Astrocyte (in vitro differentiated cells and primary cell): ENCODE measurements around the gene SHISA2. TPM values are rescaled to one million over a fixed set of nuclear protein-coding genes. Genes with fewer than 3 reads are reported as not detected.

Experiments
- DNase-seq: peaks from one replicate; pipeline ENCODE4 v3.0.0-alpha.2; 2010; ENCODE audit warnings: low read depth
- FAIRE-seq: peaks from 2 replicates; lab custom pipeline; 2011; peaks lifted over from hg19 to GRCh38; lab: Jason Lieb, UNC
- H2AFZ ChIP-seq: 2 replicates; pipeline ENCODE4 v1.6.0; 2012; ENCODE audit warnings: low read depth, low read length, inconsistent platforms
- H3K27ac ChIP-seq: 2 replicates; pipeline ENCODE4 v1.5.1; 2011; ENCODE audit warnings: low read depth, low read length, inconsistent platforms
- H3K27me3 ChIP-seq: 2 replicates; pipeline ENCODE4 v1.6.0; 2011; ENCODE audit warnings: low read length, inconsistent platforms; ENCODE audit not compliant: insufficient read depth
- H3K36me3 ChIP-seq: 2 replicates; pipeline ENCODE4 v1.5.1; 2011; ENCODE audit warnings: low read length, inconsistent platforms; ENCODE audit not compliant: insufficient read depth
- H3K4me1 ChIP-seq: 2 replicates; pipeline ENCODE4 v1.5.1; 2011; ENCODE audit warnings: low read length, inconsistent platforms; ENCODE audit not compliant: insufficient read depth
- H3K4me2 ChIP-seq: 2 replicates; pipeline ENCODE4 v1.6.0; 2012; ENCODE audit warnings: low read length, inconsistent platforms
- H3K4me3 ChIP-seq: 2 replicates; pipeline ENCODE4 v1.5.1; 2011; ENCODE audit warnings: low read depth, mild to moderate bottlenecking, low read length, inconsistent platforms; ENCODE audit not compliant: insufficient read depth
- H3K79me2 ChIP-seq: 2 replicates; pipeline ENCODE4 v1.6.0; 2012; ENCODE audit warnings: mild to moderate bottlenecking, low read length, inconsistent platforms; ENCODE audit not compliant: insufficient read depth
- H3K9ac ChIP-seq: 2 replicates; pipeline ENCODE4 v1.6.0; 2012; ENCODE audit warnings: mild to moderate bottlenecking, low read length, inconsistent platforms
- H3K9me3 ChIP-seq: 2 replicates; pipeline ENCODE4 v1.5.1; 2012; ENCODE audit warnings: low read depth, mild to moderate bottlenecking, low read length, inconsistent platforms; ENCODE audit not compliant: insufficient read depth
- H4K20me1 ChIP-seq: 2 replicates; pipeline ENCODE4 v1.6.0; 2012; ENCODE audit warnings: low read length, inconsistent platforms; ENCODE audit not compliant: insufficient read depth
- H3K27ac Mint-ChIP-seq: one replicate; pipeline ENCODE4 v1.8.0; 2021; ENCODE audit warnings: mild to moderate bottlenecking, mixed read lengths; ENCODE audit not compliant: unreplicated experiment
- H3K27me3 Mint-ChIP-seq: one replicate; pipeline ENCODE4 v1.8.0; 2021; ENCODE audit warnings: low read depth, mixed read lengths; ENCODE audit not compliant: unreplicated experiment
- H3K36me3 Mint-ChIP-seq: one replicate; pipeline ENCODE4 v1.8.0; 2021; ENCODE audit warnings: low read depth, mixed read lengths; ENCODE audit not compliant: unreplicated experiment
- H3K4me1 Mint-ChIP-seq: one replicate; pipeline ENCODE4 v1.8.0; 2021; ENCODE audit warnings: low read depth, mixed read lengths; ENCODE audit not compliant: unreplicated experiment
- H3K4me3 Mint-ChIP-seq: one replicate; pipeline ENCODE4 v1.8.0; 2021; ENCODE audit warnings: mild to moderate bottlenecking, moderate library complexity, mixed read lengths; ENCODE audit not compliant: unreplicated experiment
- H3K9me3 Mint-ChIP-seq: one replicate; pipeline ENCODE4 v1.8.0; 2021; ENCODE audit warnings: mild to moderate bottlenecking, mixed read lengths; ENCODE audit not compliant: unreplicated experiment
- CTCF ChIP-seq: IDR thresholded peaks from 2 replicates; pipeline ENCODE4 v1.5.1; 2011; ENCODE audit warnings: low read depth, mild to moderate bottlenecking, inconsistent platforms, low read length, moderate library complexity; ENCODE audit not compliant: insufficient read depth
- EZH2 ChIP-seq: IDR thresholded peaks from 2 replicates; pipeline ENCODE4 v1.6.1; 2012; ENCODE audit warnings: mild to moderate bottlenecking, low read length, inconsistent platforms; ENCODE audit not compliant: insufficient read depth
- total RNA-seq: library from RNA; stranded (reverse); gene quantifications from 2 replicates; pipeline ENCODE4 v1.2.1, GENCODE V29; 2021

The SHISA2 gene
- total RNA-seq, 1 donor from 2014 or later = 6.0 TPM

- H3K36me3 Mint-ChIP-seq = no peaks in the 10 kb centered on the region
These were observed 41.2 kb downstream of the SHISA2 start for GRCh38 chr13:26010487-26011207.

GRCh38 chr13:26007261-26008125 lies 44.3 kb downstream of the SHISA2 start:
- Mint-ChIP-seq H3K36me3 (no peaks in the 10 kb centered on the region), H3K27me3 (no peaks in the 10 kb centered on the region), H3K9me3 (peaks cover 3% of the 10 kb centered on the region), H3K27ac (no peak overlapping the region), H3K4me3 (no peak overlapping the region), H3K4me1 (peaks cover 7% of the 10 kb centered on the region)
- Histone ChIP-seq H3K4me3 (no peak overlapping the region), H3K9me3 (no peaks in the 10 kb centered on the region), H4K20me1 (no peaks in the 10 kb centered on the region), H3K27me3 (no peaks in the 10 kb centered on the region), H3K36me3 (no peaks in the 10 kb centered on the region), H3K27ac (no peak overlapping the region), H3K79me2 (no peaks in the 10 kb centered on the region), H2AFZ (no peak overlapping the region), H3K9ac (no peak overlapping the region), H3K4me1 (peaks cover 2% of the 10 kb centered on the region), H3K4me2 (peak overlapping the region; percentile 11)
- DNase-seq = no peak
- TF ChIP-seq EZH2 (no peak), CTCF (no peak)
- no peak for FAIRE-seq

More at GRCh38 chr13:26010487-26011207, 41.2 kb downstream of the SHISA2 start:
- no peaks in the 10 kb centered on the region for H4K20me1 ChIP-seq
- FAIRE-seq (no peak), DNase-seq (no peak)
- no peak overlapping the region for H3K9ac ChIP-seq
- H3K4me2 ChIP-seq = no peak overlapping the region
- H3K4me3 ChIP-seq = no peak overlapping the region
- no peak overlapping the region for H3K27ac ChIP-seq
- Mint-ChIP-seq H3K9me3 (peaks cover 9% of the 10 kb centered on the region), H3K27ac (no peak overlapping the region), H3K4me3 (no peak overlapping the region), H3K4me1 (peaks cover 7% of the 10 kb centered on the region), H3K27me3 (peaks cover 4% of the 10 kb centered on the region)
- H3K36me3 ChIP-seq = no peaks in the 10 kb centered on the region
- no peaks in the 10 kb centered on the region for H3K79me2 ChIP-seq
- TF ChIP-seq CTCF = no peak
- H2AFZ ChIP-seq = no peak overlapping the region
- H3K9me3 ChIP-seq = no peaks in the 10 kb centered on the region
- no peaks in the 10 kb centered on the region for H3K27me3 ChIP-seq
- H3K4me1 ChIP-seq = peaks cover 2% of the 10 kb centered on the region

Other genes with a start within 250 kb of the SHISA2 start
- 41.9 and 51.7 TPM in 2 replicates for gene RNF6, start 170.3 kb upstream of the SHISA2 start, total RNA-seq
- gene CDK8, start 202.1 kb upstream of the SHISA2 start, total RNA-seq = 27.4 and 32.4 TPM in 2 replicates